Activated CD8-positive, alpha-beta T cell treated with anti-CD3 and anti-CD28 coated beads, Interleukin-2, amount 10 ng/mL, durations not matched to agents 7 days and 5 days (primary cell): Measurements from ENCODE around the gene STUB1. TPM values are rescaled to one million over a fixed set of nuclear protein-coding genes. Genes with fewer than 3 reads are reported as not detected.

Source experiments
- ATAC-seq: fragments of 150-1000 bp; cut with Tn5 transposase; one replicate; pipeline ENCODE4 v1.10.0; 2021; ENCODE audit warnings: moderate library complexity
- CTCF ChIA-PET: fragments of 350-600 bp; sonication (Branson Sonifier 250); formaldehyde crosslinking; loops from one replicate; lab custom pipeline; 2021; ENCODE audit warnings: antibody characterized with exemption; lab: Charles Lee
- POLR2A ChIA-PET: fragments of 350-600 bp; sonication (Branson Sonifier 250); formaldehyde crosslinking; loops from one replicate; lab custom pipeline; 2021; ENCODE audit warnings: antibody characterized with exemption; lab: Charles Lee
- DNase-seq: peaks from one replicate; pipeline ENCODE4 v3.0.0-alpha.2; 2020
- H3K27ac Mint-ChIP-seq: one replicate; pipeline ENCODE4 v1.8.0; 2021; ENCODE audit warnings: mild to moderate bottlenecking, mixed read lengths
- H3K27me3 Mint-ChIP-seq: one replicate; pipeline ENCODE4 v1.8.0; 2021; ENCODE audit warnings: low read depth, mixed read lengths
- H3K36me3 Mint-ChIP-seq: one replicate; pipeline ENCODE4 v1.8.0; 2021; ENCODE audit warnings: low read depth, mixed read lengths
- H3K4me1 Mint-ChIP-seq: one replicate; pipeline ENCODE4 v1.8.0; 2021; ENCODE audit warnings: low read depth, mixed read lengths
- H3K4me3 Mint-ChIP-seq: one replicate; pipeline ENCODE4 v1.8.0; 2021; ENCODE audit warnings: mild to moderate bottlenecking, mixed read lengths
- H3K9me3 Mint-ChIP-seq: one replicate; pipeline ENCODE4 v1.8.0; 2022; ENCODE audit warnings: mixed read lengths; ENCODE audit not compliant: insufficient read depth
- total RNA-seq, 2 experiments: library from RNA; stranded (reverse); gene quantifications; one replicate each; pipeline ENCODE4 v1.2.3, GENCODE V29; 2021

Gene STUB1
- total RNA-seq, 2 experiments from 2014 or later: 80.4 to 86.4 TPM

DNA sequence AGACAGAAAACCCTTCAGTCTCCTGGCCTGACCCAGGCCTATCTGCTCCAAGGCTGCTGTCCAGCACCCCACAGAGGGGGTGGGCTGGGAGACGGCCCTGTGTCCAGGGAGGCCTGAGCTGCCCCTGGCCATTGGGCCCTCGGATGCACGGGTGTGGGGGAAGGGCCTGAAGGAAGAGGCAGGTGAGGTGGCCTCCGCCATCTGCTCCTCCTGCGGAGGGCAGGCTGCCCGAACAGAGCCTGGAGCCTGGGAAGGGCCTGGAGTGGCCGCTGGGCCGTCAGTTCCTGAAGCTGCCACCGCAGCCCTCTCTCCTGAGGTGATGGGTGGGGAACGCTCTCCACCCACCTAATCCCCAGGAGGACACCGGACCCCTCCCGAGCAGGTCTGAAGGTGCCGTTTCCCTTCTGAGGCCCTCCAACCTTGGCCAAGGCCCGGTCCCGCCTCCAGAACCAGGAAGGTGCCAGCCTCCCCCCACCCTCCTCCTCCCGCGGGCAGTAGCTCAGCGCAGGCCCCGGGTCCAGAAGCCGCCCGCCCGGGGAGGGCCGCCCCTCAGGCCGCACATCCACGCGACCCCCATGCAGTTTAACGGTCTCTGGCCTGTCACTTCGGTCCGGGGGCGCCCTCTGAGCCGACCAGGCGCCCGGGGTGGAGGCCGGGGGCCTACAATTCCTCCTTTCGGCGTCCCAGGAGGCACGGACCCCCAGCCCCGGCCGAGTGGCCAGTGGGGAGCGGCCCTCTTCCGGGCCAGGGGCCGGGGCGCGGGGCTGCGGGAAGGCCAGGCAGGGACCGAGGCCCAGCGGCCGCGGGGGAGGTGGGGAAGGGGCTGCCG, 24.6 kb downstream of the STUB1 start:
- POLR2A ChIA-PET: interaction anchor here (1.1 kb wide), 1 partner anchor 10 kb away, joined by 3 read pairs; the partner anchor contains the start of gene METRN
- CTCF ChIA-PET: no interaction called here

DNA sequence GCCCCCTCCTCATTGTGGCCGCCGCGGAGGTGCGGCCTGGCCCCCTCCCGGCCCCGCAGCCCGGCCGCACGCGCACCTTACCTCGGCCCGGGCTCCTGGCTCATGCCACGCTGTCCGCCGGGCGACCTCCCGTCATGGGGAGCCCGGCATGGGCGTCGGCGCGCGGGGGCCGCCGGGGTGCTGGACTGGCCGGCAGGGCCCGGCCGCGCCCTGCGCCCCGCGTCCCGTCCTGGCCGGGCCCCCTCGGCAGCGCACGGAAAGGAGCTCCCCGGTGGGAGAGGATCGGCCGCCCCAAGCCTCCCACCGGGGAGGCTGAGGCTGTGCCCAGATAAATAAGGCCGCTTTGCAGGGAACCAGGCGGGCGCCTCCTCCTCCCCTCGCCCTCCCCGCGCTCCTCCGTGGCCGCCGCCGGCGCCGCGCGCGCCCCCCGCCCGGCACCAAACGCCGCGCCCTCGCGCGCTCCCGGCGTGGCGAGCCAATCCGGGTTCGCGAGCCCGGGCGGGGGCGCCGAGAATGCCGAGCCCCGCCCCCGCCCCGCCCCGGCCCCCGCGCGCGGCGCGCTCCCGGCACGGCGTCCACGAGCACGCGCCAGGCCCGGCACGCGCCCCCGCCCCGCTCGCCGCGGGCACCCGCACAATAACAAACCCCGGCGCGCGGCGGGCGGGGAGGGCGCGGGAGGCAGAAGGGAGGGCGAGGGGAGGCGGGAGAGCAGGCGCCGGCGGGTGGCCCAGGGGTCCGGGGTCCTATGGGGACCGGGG, 25.4 kb downstream of the STUB1 start, which contains the start of gene FBXL16:
TSS of gene FBXL16 (minus strand) at position 371 of the 758 bp plus-strand sequence. CDS start 8,396 bp downstream, outside the sequence.
- Mint-ChIP-seq H3K9me3 (no peaks in the 10 kb centered on the region), H3K4me1 (no peaks in the 10 kb centered on the region), H3K36me3 (no peaks in the 10 kb centered on the region), H3K27me3 (peaks cover 51% of the 10 kb centered on the region), H3K4me3 (no peak within 1 kb of the TSS), H3K27ac (no peak within 1 kb of the TSS)
- DNase-seq (no peak), ATAC-seq (no peak)
- POLR2A ChIA-PET: interaction anchor here (1.1 kb wide), 1 partner anchor 15 kb away, joined by 3 read pairs; no protein-coding TSS in a partner anchor
- CTCF ChIA-PET: no interaction called here

More for the DNA sequence above, 24.6 kb downstream of the STUB1 start:
- Mint-ChIP-seq H3K27me3 (peaks cover 53% of the 10 kb centered on the region), H3K9me3 (no peaks in the 10 kb centered on the region), H3K27ac (no peak overlapping the region), H3K4me3 (no peak overlapping the region), H3K4me1 (peaks cover under 1% of the 10 kb centered on the region), H3K36me3 (no peaks in the 10 kb centered on the region)
- no peak for ATAC-seq
- no peak for DNase-seq

- H3K9me3 Mint-ChIP-seq: no peaks in the 10 kb centered on the region
- ChIA-PET POLR2A (interaction anchor here (1.1 kb wide), 1 partner anchor 16 kb away, joined by 3 read pairs; no protein-coding TSS in a partner anchor), CTCF (interaction anchor here (1.0 to 1.7 kb wide), 3 partner anchors 13 to 80 kb away, joined by 3 to 5 read pairs (median 4); no protein-coding TSS in a partner anchor)
- no peaks in the 10 kb centered on the region for H3K36me3 Mint-ChIP-seq
- DNase-seq (no peak), ATAC-seq (no peak)
- no peaks in the 10 kb centered on the region for H3K4me1 Mint-ChIP-seq
- no peak overlapping the region for H3K27ac Mint-ChIP-seq
- H3K27me3 Mint-ChIP-seq: peaks cover 48% of the 10 kb centered on the region
- H3K4me3 Mint-ChIP-seq: no peak overlapping the region
These were observed 26.2 kb downstream of the STUB1 start for GRCh38 chr16:706189-707061.

- POLR2A ChIA-PET: no interaction called here
- no peaks in the 10 kb centered on the region for H3K9me3 Mint-ChIP-seq
- no peak overlapping the region for H3K27ac Mint-ChIP-seq
- CTCF ChIA-PET: interaction anchor here (1.0 to 1.7 kb wide), 4 partner anchors 9 to 80 kb away, joined by 3 to 5 read pairs (median 4); no protein-coding TSS in a partner anchor
- H3K36me3 Mint-ChIP-seq: no peaks in the 10 kb centered on the region
- peaks cover 1% of the 10 kb centered on the region for H3K4me1 Mint-ChIP-seq
- DNase-seq (no peak), ATAC-seq (no peak)
- H3K4me3 Mint-ChIP-seq: no peak overlapping the region
- peaks cover 41% of the 10 kb centered on the region for H3K27me3 Mint-ChIP-seq
These were observed 26.9 kb downstream of the STUB1 start for GRCh38 chr16:707062-707538.

DNA sequence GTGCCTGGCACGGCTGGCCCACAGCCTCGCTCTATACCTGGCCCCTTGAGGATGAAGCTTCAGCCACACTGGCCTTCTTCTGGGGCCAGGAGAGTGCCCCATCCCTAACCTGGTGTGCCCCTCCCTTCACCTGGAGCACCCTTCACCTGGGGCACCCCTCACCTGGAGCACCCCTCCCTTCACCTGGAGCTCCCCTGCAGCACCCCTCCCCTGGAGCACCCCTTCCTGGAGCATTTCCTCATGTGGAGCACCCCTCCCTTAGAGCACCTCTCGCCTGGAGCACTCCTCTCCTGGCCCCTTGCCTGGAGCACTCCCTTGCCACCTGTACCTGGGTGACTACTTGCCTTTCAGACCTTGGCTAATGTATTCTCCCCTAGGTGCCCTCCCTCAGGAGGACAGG, 27.8 kb downstream of the STUB1 start:
- ChIA-PET POLR2A (interaction anchor here (0.9 to 1.0 kb wide), 2 partner anchors 14 to 18 kb away, joined by 3 read pairs; no protein-coding TSS in a partner anchor), CTCF (interaction anchor here (1.0 to 1.7 kb wide), 5 partner anchors 8 to 79 kb away, joined by 3 to 4 read pairs (median 3); partner anchors contain the start of gene CIAO3)
- DNase-seq: no peak
- peaks cover 1% of the 10 kb centered on the region for H3K4me1 Mint-ChIP-seq
- no peak for ATAC-seq
- H3K27me3 Mint-ChIP-seq: peaks cover 35% of the 10 kb centered on the region
- H3K36me3 Mint-ChIP-seq: no peaks in the 10 kb centered on the region
- H3K9me3 Mint-ChIP-seq: no peaks in the 10 kb centered on the region
- H3K4me3 Mint-ChIP-seq: no peak overlapping the region
- no peak overlapping the region for H3K27ac Mint-ChIP-seq

DNA sequence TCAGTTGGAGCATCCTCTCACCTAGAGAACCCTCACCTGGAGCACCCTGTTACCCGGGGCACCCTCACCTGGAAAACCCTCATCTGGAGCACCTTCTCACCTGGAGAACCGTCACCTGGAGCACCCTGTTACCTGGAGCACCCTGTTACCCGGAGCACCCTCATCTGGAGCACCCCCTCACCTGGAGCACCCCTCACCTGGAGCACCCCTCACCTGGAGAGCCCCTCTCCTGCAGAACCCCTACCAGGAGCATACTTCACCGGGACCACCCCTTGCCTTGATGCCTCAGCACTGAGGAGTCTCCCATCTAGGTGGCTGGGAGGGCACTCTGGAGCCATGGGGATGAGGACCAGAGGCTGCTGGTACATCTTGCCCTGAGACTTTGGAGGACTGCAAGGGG, 28.7 kb downstream of the STUB1 start:
- Mint-ChIP-seq H3K36me3 (no peaks in the 10 kb centered on the region), H3K4me1 (peaks cover 2% of the 10 kb centered on the region), H3K27me3 (peaks cover 29% of the 10 kb centered on the region), H3K4me3 (no peak overlapping the region), H3K27ac (no peak overlapping the region), H3K9me3 (no peaks in the 10 kb centered on the region)
- no peak for DNase-seq
- POLR2A ChIA-PET: interaction anchor here (0.9 kb wide), 1 partner anchor 13 kb away, joined by 3 read pairs; no protein-coding TSS in a partner anchor
- ATAC-seq: no peak
- CTCF ChIA-PET: interaction anchor here (1.2 kb wide), 1 partner anchor 32 kb away, joined by 3 read pairs; the partner anchor contains the start of gene CIAO3

- H3K4me1 Mint-ChIP-seq: peaks cover 6% of the 10 kb centered on the region
- peaks cover 26% of the 10 kb centered on the region for H3K27me3 Mint-ChIP-seq
These were observed 29.6 kb downstream of the STUB1 start for GRCh38 chr16:709566-710499.

GRCh38 chr16:710500-711075, 30.4 kb downstream of the STUB1 start:
- no peaks in the 10 kb centered on the region for H3K9me3 Mint-ChIP-seq
- peaks cover 26% of the 10 kb centered on the region for H3K27me3 Mint-ChIP-seq
- H3K4me1 Mint-ChIP-seq: peaks cover 6% of the 10 kb centered on the region
- no peak overlapping the region for H3K4me3 Mint-ChIP-seq
- H3K27ac Mint-ChIP-seq: no peak overlapping the region
- no peaks in the 10 kb centered on the region for H3K36me3 Mint-ChIP-seq
- ATAC-seq (no peak), DNase-seq (no peak)
- POLR2A ChIA-PET: no interaction called here
- CTCF ChIA-PET: interaction anchor here (1.0 to 3.7 kb wide), 2 partner anchors 25 to 75 kb away, joined by 3 to 51 read pairs; partner anchors contain the start of genes CHTF18 and RPUSD1

More at GRCh38 chr16:709566-710499, 29.6 kb downstream of the STUB1 start:
- DNase-seq: no peak
- ChIA-PET CTCF (interaction anchor here (1.0 to 3.7 kb wide), 2 partner anchors 26 to 76 kb away, joined by 3 to 51 read pairs; partner anchors contain the start of genes CHTF18 and RPUSD1), POLR2A (no interaction called here)
- Mint-ChIP-seq H3K27ac (no peak overlapping the region), H3K4me3 (no peak overlapping the region), H3K36me3 (no peaks in the 10 kb centered on the region), H3K9me3 (no peaks in the 10 kb centered on the region)
- ATAC-seq: no peak

DNA sequence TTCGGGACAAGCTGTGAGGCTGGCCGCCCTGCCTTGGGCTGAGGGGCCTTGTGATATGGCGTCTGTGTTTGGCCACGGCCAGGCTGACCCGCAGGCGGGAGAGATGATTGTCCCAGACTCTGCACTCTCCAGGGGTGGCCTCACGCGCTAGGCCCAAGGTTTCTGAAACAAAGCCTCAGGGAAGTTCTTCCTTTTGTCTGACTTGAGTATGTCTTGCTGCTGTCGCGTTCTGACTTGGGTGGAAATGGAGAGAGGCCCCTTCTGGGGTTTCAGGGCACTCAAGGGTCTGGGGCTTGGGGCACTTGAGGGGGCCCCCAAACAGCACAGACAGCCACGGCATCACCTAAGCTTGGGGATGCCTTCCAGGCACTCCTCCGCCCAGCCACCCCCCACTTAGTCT, 30.9 kb downstream of the STUB1 start:
- no peak overlapping the region for H3K4me3 Mint-ChIP-seq
- peaks cover 9% of the 10 kb centered on the region for H3K4me1 Mint-ChIP-seq
- no peak overlapping the region for H3K27ac Mint-ChIP-seq
- ChIA-PET CTCF (interaction anchor here (3.7 kb wide), 1 partner anchor 74 kb away, joined by 51 read pairs; the partner anchor contains the start of genes CHTF18 and RPUSD1), POLR2A (no interaction called here)
- no peak for ATAC-seq
- H3K9me3 Mint-ChIP-seq: no peaks in the 10 kb centered on the region
- no peak for DNase-seq
- H3K36me3 Mint-ChIP-seq: no peaks in the 10 kb centered on the region
- peaks cover 26% of the 10 kb centered on the region for H3K27me3 Mint-ChIP-seq
